CD14-positive monocyte (primary cell): ENCODE measurements around the gene DYRK1A. TPM values are rescaled to one million over a fixed set of nuclear protein-coding genes. Genes with fewer than 3 reads are reported as not detected.
A peak's percentile ranks its signal among the peaks of the same experiment; 100 is the strongest.

ENCODE experiments used
- DNase-seq, 3 donors: peaks; one replicate each; pipeline ENCODE4 v3.0.0-alpha.2; 2011 to 2022
- H2AFZ ChIP-seq: 2 replicates; pipeline ENCODE4 v1.6.0; 2012; ENCODE audit warnings: mild to moderate bottlenecking, low read depth, low read length, inconsistent platforms; ENCODE audit not compliant: insufficient read depth, poor library complexity, severe bottlenecking
- H3K27ac ChIP-seq, 2 donors: 1 replicate in 1 of 2; 2 replicates in 1 of 2; pipeline ENCODE4 v1.5.1; 2012 to 2013; ENCODE audit warnings: low read length in 2 of 2, control low read depth in 1 of 2, inconsistent platforms in 1 of 2, low read depth in 1 of 2, mild to moderate bottlenecking in 1 of 2
- H3K27me3 ChIP-seq, 2 donors: one replicate each; pipeline versions ENCODE4 v1.6.0 to v1.6.1; 2011 to 2013; ENCODE audit warnings: low read length in 2 of 2; ENCODE audit not compliant: control insufficient read depth in 2 of 2, insufficient read depth in 2 of 2
- H3K36me3 ChIP-seq, 2 donors: replicated peaks in 1 of 2; 1 replicate in 1 of 2; 2 replicates in 1 of 2; pipeline versions ENCODE4 v1.5.1 to v1.6.1; 2012 to 2013; ENCODE audit warnings: low read length in 2 of 2, control low read depth in 1 of 2, inconsistent platforms in 1 of 2, mild to moderate bottlenecking in 1 of 2; ENCODE audit not compliant: insufficient read depth in 2 of 2, control insufficient read depth in 1 of 2
- H3K4me1 ChIP-seq, 2 donors: 1 replicate in 1 of 2; 2 replicates in 1 of 2; pipeline versions ENCODE4 v1.5.1 to v1.6.1; 2012 to 2013; ENCODE audit warnings: low read length in 2 of 2, control low read depth in 1 of 2, inconsistent platforms in 1 of 2, mild to moderate bottlenecking in 1 of 2, moderate library complexity in 1 of 2; ENCODE audit not compliant: insufficient read depth in 2 of 2, control insufficient read depth in 1 of 2
- H3K4me2 ChIP-seq: replicated peaks from 2 replicates; pipeline ENCODE3; 2012; ENCODE audit warnings: low read length, moderate library complexity, mild to moderate bottlenecking; ENCODE audit not compliant: poor library complexity, severe bottlenecking; ENCODE audit errors: extremely low read depth
- H3K4me3 ChIP-seq, 3 experiments: fragments of 200-600 bp in 1 of 3; sonication (generic) in 1 of 3; replicated peaks in 1 of 3; 1 replicate in 2 of 3; 2 replicates in 1 of 3; pipeline ENCODE4 v1.5.1; 2011 to 2013; ENCODE audit warnings: low read length in 3 of 3, mild to moderate bottlenecking in 3 of 3, control low read depth in 2 of 3, low read depth in 2 of 3, inconsistent platforms in 1 of 3, moderate library complexity in 1 of 3
- H3K79me2 ChIP-seq: 2 replicates; pipeline ENCODE4 v1.6.0; 2012; ENCODE audit warnings: mild to moderate bottlenecking, control low read depth, inconsistent platforms, low read length, moderate library complexity; ENCODE audit not compliant: insufficient read depth
- H3K9ac ChIP-seq: 2 replicates; pipeline ENCODE4 v1.6.0; 2017; ENCODE audit warnings: low read length, mild to moderate bottlenecking; ENCODE audit not compliant: insufficient read depth, poor library complexity, severe bottlenecking
- H3K9me3 ChIP-seq, 2 donors: replicated peaks in 1 of 2; 1 replicate in 1 of 2; 2 replicates in 1 of 2; pipeline versions ENCODE4 v1.5.1 to v1.6.1; 2012 to 2013; ENCODE audit warnings: low read length in 2 of 2, control low read depth in 1 of 2; ENCODE audit not compliant: control insufficient read depth in 1 of 2, insufficient read depth in 1 of 2
- H4K20me1 ChIP-seq: 2 replicates; pipeline ENCODE4 v1.6.0; 2012; ENCODE audit warnings: mild to moderate bottlenecking, low read length, control low read depth, moderate library complexity; ENCODE audit not compliant: insufficient read depth
- H3K27ac Mint-ChIP-seq, 7 donors: one replicate each; pipeline ENCODE4 v1.8.0; 2020; ENCODE audit warnings: mild to moderate bottlenecking in 7 of 7, mixed read lengths in 7 of 7, moderate library complexity in 6 of 7, inconsistent platforms in 2 of 7
- H3K27me3 Mint-ChIP-seq, 3 donors: one replicate each; pipeline ENCODE4 v1.8.0; 2021 to 2022; ENCODE audit warnings: low read depth in 3 of 3, mild to moderate bottlenecking in 3 of 3, mixed read lengths in 3 of 3, moderate library complexity in 3 of 3, inconsistent platforms in 1 of 3
- H3K36me3 Mint-ChIP-seq, 2 donors: one replicate each; pipeline ENCODE4 v1.8.0; 2020; ENCODE audit warnings: mixed read lengths in 2 of 2, inconsistent platforms in 1 of 2, mild to moderate bottlenecking in 1 of 2
- H3K4me1 Mint-ChIP-seq: one replicate; pipeline ENCODE4 v1.8.0; 2020; ENCODE audit warnings: mild to moderate bottlenecking, mixed read lengths
- H3K4me3 Mint-ChIP-seq, 2 donors: one replicate each; pipeline ENCODE4 v1.8.0; 2020; ENCODE audit warnings: mild to moderate bottlenecking in 2 of 2, mixed read lengths in 2 of 2, moderate library complexity in 1 of 2
- H3K9me3 Mint-ChIP-seq, 7 donors: one replicate each; pipeline ENCODE4 v1.8.0; 2020 to 2022; ENCODE audit warnings: mixed read lengths in 7 of 7, mild to moderate bottlenecking in 6 of 7, moderate library complexity in 6 of 7, inconsistent platforms in 2 of 7
- WGBS: methylation state at CpG from one replicate; pipeline ENCODE4 v1.1.5; 2013; ENCODE audit warnings: missing lambda C conversion rate; ENCODE audit not compliant: insufficient coverage; 5-methylcytosine and 5-hydroxymethylcytosine counted together
- intact Hi-C, 2 donors: fragments of 100-400 bp; cut with micrococcal nuclease; formaldehyde crosslinking; loops; one replicate each; pipeline versions ENCODE4 v1.15.0 to v1.15.1; 2023
- polyA plus RNA-seq, 3 donors: library from polyadenylated mRNA; depleted of rRNA in 1 of 3; unstranded in 2 of 3; stranded (reverse) in 1 of 3; fragments of 300-500 nt in 2 of 3; fragments of >200 nt in 1 of 3; fragmentation: Illumina TruSeq in 2 of 3; gene quantifications; 1 replicate in 2 of 3; 2 replicates in 1 of 3; pipeline ENCODE4 v1.2.3, GENCODE V29; 2012 to 2021
- TF ChIP-seq, protein P1 (sequence below): fragments of 200-600 bp; IDR thresholded peaks from one replicate; pipeline ENCODE4 v1.8.0; 2022; ENCODE audit warnings: antibody characterized with exemption, mild to moderate bottlenecking

DYRK1A gene
- polyA plus RNA-seq, 3 donors, result 1.8 to 53.5 (median 2.4) TPM

- H3K4me1 ChIP-seq, result peaks cover 10 to 15% of the 10 kb centered on the region in 2 donors
- TF ChIP-seq, protein P1, sequence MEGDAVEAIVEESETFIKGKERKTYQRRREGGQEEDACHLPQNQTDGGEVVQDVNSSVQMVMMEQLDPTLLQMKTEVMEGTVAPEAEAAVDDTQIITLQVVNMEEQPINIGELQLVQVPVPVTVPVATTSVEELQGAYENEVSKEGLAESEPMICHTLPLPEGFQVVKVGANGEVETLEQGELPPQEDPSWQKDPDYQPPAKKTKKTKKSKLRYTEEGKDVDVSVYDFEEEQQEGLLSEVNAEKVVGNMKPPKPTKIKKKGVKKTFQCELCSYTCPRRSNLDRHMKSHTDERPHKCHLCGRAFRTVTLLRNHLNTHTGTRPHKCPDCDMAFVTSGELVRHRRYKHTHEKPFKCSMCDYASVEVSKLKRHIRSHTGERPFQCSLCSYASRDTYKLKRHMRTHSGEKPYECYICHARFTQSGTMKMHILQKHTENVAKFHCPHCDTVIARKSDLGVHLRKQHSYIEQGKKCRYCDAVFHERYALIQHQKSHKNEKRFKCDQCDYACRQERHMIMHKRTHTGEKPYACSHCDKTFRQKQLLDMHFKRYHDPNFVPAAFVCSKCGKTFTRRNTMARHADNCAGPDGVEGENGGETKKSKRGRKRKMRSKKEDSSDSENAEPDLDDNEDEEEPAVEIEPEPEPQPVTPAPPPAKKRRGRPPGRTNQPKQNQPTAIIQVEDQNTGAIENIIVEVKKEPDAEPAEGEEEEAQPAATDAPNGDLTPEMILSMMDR, result no peak
- Mint-ChIP-seq H3K4me3 (peak overlapping the region in 1 of 2 donors; percentile 12), H3K9me3 (peaks cover 0 to 8% (median 0%) of the 10 kb centered on the region in 7 donors), H3K4me1 (peaks cover 17% of the 10 kb centered on the region), H3K27me3 (peaks cover 0 to 2% (median 0%) of the 10 kb centered on the region in 3 donors), H3K27ac (peak overlapping the region in 1 of 7 donors; percentile 35), H3K36me3 (no peaks in the 10 kb centered on the region)
- no peak overlapping the region for H3K4me2 ChIP-seq
- no peak for DNase-seq
- H3K9me3 ChIP-seq, result no peaks in the 10 kb centered on the region
- H3K79me2 ChIP-seq, result no peaks in the 10 kb centered on the region
- H2AFZ ChIP-seq, result peak overlapping the region; percentile 74
- no peaks in the 10 kb centered on the region for H4K20me1 ChIP-seq
- WGBS, result 0% methylated on average over 1 of the region's 4 CpGs
- H3K9ac ChIP-seq, result no peak overlapping the region
- no peak overlapping the region for H3K27ac ChIP-seq
- H3K36me3 ChIP-seq, result no peaks in the 10 kb centered on the region
- no peak overlapping the region for H3K4me3 ChIP-seq
- H3K27me3 ChIP-seq, result no peaks in the 10 kb centered on the region
- intact Hi-C loops, result no loop called here
Measured at GRCh38 chr21:37357691-37358090, 8.9 kb upstream of the DYRK1A start.

DNA sequence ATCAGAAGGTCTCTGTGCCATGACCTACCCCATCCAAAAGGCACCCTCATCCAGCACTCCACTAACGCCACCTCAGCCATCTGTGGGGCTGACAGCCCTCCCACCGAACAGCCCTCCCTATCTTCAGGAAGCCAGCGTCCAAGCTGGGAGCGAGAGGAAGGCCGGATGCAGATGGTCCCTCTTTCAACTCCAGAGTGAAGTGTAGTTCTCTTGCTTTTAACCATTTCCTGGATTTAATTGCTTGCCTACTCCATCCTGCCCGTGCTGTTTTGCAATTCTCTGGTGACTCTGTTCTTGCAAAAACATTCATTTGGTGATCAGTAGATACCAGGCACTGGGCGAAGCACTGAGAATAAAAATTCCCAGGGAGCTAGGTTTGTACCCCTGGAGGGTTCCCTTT is 8.2 kb upstream of the DYRK1A start:
- intact Hi-C loops, result no loop called here

More for the DNA sequence above, 8.2 kb upstream of the DYRK1A start:
- Histone ChIP-seq H3K4me2 (peak overlapping the region; percentile 45), H3K27ac (no peak overlapping the region), H3K27me3 (no peaks in the 10 kb centered on the region), H4K20me1 (no peaks in the 10 kb centered on the region), H2AFZ (peak overlapping the region; percentile 74), H3K4me1 (peaks cover 10 to 15% of the 10 kb centered on the region in 2 donors), H3K4me3 (peak overlapping the region in 1 of 3 experiments; percentile 24), H3K36me3 (no peaks in the 10 kb centered on the region), H3K9me3 (no peaks in the 10 kb centered on the region), H3K79me2 (no peaks in the 10 kb centered on the region), H3K9ac (no peak overlapping the region)
- Mint-ChIP-seq H3K4me1 (peaks cover 17% of the 10 kb centered on the region), H3K27ac (peak overlapping the region in 1 of 7 donors; percentile 35), H3K36me3 (no peaks in the 10 kb centered on the region), H3K4me3 (peak overlapping the region; percentile 24 to 40), H3K27me3 (peaks cover 0 to 2% (median 0%) of the 10 kb centered on the region in 3 donors), H3K9me3 (peaks cover 0 to 7% (median 0%) of the 10 kb centered on the region in 7 donors)
- DNase-seq, result no peak
- TF ChIP-seq, protein P1, result no peak
- WGBS, result 0% methylated on average over 3 of the region's 7 CpGs
